ENCODE measurements around the gene GLT8D1.
"Not testable (repeated sequence)": the region's sequence is repeated elsewhere in the genome, so short reads cannot be mapped to it uniquely, and the experiment has no call there.

GLT8D1 gene

GRCh38 chr3:52679811-52680210 is 25.8 kb downstream of the GLT8D1 start:
- DNase-seq: no peak

DNA sequence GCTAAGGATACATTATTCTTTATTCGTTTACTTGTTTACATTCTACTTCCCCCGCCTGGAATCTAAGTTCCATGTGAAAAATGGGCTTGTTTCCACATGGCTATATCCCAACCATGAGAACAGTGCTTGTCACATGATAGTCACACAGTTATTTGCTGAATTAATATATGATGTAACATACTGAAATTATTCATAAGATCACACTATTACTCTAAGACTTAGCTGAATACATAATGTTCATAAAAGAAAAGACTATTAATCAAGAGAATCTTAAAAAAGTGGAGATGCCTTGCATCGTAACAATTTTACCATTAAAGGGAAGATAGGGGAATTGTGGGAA is 26.4 kb downstream of the GLT8D1 start:
- no peak for DNase-seq

GRCh38 chr3:52678265-52679198 is 27.1 kb downstream of the GLT8D1 start:
- no peak for DNase-seq

DNA sequence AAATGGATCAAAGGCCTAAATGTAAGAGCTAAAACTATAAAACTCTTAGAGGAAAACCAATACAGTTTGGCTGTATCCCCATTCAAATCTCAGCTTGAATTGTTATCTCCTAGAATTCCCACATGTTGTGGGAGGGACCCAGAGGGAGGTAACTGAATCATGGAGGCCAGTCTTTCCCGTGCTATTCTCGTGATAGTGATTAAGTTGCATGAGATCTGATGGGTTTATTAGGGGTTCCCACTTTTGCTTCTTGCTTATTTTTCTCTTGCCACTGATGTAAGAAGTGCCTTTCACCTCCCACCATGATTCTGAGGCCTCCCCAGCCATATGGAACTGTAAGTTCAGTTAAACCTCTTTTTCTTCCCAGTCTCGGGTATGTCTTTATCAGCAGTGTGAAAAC is 29.4 kb downstream of the GLT8D1 start:
- not testable (repeated sequence) for DNase-seq

GRCh38 chr3:52671676-52672075 is 33.9 kb downstream of the GLT8D1 start:
- no peak for DNase-seq

DNA sequence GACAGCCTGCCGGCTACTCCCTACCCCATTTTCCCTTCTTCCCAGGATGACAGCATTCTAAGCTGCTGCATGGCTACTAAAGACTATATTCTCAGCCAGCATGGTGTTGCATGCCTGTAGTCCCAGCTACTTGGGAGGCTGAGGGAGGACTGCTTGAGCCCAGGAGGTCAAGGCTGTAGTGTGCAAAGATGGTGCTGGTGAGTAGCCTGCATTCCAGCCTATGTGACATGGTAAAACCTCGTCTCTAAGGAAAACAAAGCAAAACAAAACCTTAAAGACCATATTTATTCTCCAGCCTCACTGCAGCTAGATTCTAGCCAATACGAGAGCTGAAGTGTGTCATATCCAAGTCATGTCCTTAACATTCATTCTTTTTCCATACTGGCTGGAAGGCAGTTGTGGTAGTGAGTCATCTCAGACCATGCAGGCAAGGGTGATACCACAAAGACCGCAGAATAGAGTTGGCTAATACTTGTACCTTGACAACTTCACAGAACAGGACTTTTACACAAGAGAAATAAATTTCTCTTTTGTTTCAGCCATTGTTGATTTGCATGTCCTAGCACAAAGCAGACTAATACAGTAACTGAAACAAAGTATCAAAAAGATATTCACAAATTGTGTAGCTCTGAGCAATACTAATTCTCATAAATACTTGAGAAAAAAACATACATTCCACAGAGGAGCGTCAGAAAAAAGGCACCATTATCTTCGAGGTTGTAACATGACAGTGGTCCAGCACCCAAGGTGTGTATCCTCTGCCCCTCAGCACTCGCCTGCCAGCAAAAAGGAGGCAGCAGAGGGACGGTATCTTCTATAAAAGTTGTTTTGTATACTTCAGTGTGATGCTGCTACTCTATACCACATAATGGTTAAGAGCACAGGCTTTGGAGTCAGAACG is 34.7 kb downstream of the GLT8D1 start:
- DNase-seq: peak; percentile 76

DNA sequence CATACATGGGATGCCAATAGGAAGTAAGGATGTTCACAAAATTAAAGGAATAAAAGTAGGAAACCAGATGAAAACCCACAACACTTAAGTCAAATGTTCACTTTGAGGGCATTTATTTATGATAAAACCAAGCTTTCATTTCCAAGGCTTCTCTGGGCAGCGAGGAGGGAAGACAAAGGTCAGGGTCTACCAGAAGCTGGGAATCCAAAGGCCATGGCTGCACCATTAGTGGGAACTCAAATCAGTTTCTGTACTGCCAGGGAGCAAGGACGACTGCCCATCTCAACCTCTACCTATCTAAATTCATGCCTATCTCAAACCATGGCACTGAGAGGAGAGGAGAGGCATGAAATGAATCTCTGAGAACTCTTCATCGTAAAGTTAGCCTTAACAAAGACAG is 42.5 kb downstream of the GLT8D1 start:
- no peak for DNase-seq

DNA sequence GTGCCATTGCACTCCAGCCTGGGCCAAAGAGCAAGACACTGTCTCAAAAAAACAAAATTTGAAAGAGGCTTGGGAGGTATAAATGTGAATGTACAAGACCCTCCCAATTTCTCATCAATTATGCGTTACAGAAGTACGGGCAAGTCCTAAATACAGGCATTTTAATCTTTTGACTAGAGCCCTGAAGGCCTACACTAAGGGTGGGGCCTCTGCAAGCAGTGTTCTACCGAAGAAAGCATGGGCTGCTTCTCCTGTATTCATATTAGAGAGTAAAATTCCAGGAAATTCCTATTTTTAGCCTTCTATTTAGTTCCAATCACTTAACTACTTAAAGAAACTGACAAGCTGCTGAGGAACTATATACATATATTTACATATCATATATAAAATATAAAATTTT is 45.5 kb downstream of the GLT8D1 start:
- no peak for DNase-seq

- DNase-seq: no peak
Measured at GRCh38 chr3:52655895-52656294, 49.7 kb downstream of the GLT8D1 start.

DNA sequence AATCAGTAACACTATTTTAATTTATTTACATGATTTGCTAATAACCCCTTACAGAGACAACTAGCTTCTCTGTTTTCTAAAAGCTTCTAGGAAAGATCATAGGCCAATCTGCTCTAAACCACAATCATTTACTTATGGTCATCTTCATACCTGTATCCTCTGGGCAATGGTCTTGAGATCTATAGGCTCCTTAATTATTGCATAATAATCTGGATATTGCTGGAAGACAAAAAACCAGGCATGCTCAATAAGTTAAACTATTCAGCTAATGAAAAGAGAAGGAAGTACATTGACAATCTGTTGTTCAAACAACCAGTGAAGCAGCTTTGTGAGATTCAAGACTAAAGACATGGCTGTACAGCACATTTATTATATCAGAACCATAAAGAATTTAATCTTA is 54.0 kb downstream of the GLT8D1 start:
- no peak for DNase-seq

- no peak for DNase-seq
Measured at GRCh38 chr3:52650439-52650838, 55.2 kb downstream of the GLT8D1 start.

- DNase-seq: no peak
Measured at GRCh38 chr3:52649461-52650210, 56.0 kb downstream of the GLT8D1 start.

- no peak for DNase-seq
Measured at GRCh38 chr3:52645549-52645948, 60.0 kb downstream of the GLT8D1 start.

Measured in activated effector memory CD4-positive, alpha-beta T cell treated with anti-CD3 and anti-CD28 coated beads, Interleukin-2, amount 50 U/mL, for 16 hours (primary cell).